Epithelial cell of esophagus (primary cell): ENCODE measurements around the gene ARHGEF6.
"Not testable (repeated sequence)": the region's sequence is repeated elsewhere in the genome, so short reads cannot be mapped to it uniquely, and the experiment has no call there.

Source experiments
- DNase-seq: peaks from one replicate; pipeline ENCODE4 v3.0.0; 2010; ENCODE audit warnings: low read depth
- H3K4me3 ChIP-seq: 2 replicates; pipeline ENCODE4 v1.5.1; 2011; ENCODE audit warnings: mild to moderate bottlenecking, low read length, control low read depth
- TF ChIP-seq, protein P1 (sequence below): IDR thresholded peaks from 2 replicates; pipeline ENCODE4 v1.5.1; 2011; ENCODE audit warnings: low read depth, mild to moderate bottlenecking, low read length, control low read depth, inconsistent platforms; ENCODE audit not compliant: insufficient read depth; ENCODE audit errors: missing control alignments

ARHGEF6 gene

DNA sequence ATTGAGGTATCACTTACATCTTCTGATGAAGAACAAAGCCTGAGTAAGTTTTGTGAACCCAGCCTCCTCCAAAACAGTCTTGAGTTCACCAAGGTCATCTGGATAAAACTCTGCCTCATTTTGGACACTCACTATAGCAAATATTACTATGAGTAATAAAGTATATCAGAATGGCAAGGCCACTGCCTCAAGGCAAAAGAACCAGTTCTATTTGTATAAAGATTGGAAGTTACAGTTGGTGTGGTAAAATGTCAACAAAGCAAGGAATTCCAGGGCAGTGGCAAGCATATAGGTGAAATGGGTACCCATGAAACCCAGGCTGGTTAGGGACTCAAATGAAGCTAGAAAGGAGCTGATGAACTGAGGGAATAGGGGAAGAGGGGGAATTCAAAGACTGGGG is 2.4 kb upstream of the ARHGEF6 start:
- DNase-seq, result peak; percentile 34
- TF ChIP-seq, protein P1, sequence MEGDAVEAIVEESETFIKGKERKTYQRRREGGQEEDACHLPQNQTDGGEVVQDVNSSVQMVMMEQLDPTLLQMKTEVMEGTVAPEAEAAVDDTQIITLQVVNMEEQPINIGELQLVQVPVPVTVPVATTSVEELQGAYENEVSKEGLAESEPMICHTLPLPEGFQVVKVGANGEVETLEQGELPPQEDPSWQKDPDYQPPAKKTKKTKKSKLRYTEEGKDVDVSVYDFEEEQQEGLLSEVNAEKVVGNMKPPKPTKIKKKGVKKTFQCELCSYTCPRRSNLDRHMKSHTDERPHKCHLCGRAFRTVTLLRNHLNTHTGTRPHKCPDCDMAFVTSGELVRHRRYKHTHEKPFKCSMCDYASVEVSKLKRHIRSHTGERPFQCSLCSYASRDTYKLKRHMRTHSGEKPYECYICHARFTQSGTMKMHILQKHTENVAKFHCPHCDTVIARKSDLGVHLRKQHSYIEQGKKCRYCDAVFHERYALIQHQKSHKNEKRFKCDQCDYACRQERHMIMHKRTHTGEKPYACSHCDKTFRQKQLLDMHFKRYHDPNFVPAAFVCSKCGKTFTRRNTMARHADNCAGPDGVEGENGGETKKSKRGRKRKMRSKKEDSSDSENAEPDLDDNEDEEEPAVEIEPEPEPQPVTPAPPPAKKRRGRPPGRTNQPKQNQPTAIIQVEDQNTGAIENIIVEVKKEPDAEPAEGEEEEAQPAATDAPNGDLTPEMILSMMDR, result no peak
- no peak overlapping the region for H3K4me3 ChIP-seq

DNA sequence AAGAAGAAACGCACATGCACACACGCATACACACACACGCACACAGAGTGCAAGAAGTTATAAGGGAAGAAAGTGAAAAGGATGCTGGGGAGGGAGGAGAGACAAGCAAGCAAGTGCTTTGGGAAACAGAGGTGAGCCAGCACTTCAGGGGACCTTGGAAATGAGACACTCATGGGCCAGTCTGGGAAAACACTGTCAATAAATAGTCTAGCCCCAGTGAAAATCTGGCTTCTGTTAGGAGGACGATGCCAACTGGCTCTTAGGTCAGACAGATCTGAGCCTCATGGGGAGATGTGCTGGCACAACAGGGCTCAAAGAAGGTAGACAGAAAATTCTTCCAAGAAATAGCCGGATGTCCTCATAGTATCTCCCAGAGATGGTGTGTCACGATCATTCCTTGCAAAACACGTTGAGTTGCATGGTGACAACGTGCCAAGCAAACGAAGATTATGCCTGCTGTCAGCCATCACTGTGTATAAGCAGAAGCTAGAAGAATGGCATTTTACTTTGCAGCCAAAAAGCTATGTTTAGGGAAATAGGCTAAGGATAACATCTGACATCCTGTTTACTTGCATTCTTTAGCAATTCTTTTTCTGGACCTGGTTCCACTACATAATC is 557 bp upstream of the ARHGEF6 start:
- H3K4me3 ChIP-seq, result no peak overlapping the region
- TF ChIP-seq, protein P1, result no peak
- no peak for DNase-seq

- H3K4me3 ChIP-seq, result no peak overlapping the region
- TF ChIP-seq, protein P1, result no peak
- no peak for DNase-seq
Measured at GRCh38 chrX:136780241-136780640, 491 bp downstream of the ARHGEF6 start.

GRCh38 chrX:136779346-136779781 is 1.4 kb downstream of the ARHGEF6 start:
- H3K4me3 ChIP-seq, result no peak overlapping the region
- DNase-seq, result no peak
- TF ChIP-seq, protein P1, result no peak

DNA sequence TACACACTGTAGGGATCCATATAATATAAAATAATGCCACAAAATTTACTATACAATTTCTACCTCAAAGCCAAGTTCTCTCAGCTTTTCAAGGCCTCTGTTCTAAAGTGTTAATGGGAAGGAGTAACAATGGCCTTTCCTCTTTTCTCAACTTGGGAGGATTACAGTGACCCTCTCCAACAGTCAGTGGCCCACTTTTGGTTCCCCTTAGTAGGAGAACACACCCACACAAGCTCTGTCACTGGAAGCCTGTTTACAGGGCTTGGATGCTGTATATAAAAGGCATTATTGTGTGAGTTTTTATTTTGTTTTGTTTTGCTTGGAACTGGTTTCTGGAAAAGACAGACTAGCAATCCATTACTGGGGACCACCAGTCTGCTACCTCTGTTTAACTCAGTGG is 1.8 kb downstream of the ARHGEF6 start:
- no peak overlapping the region for H3K4me3 ChIP-seq
- TF ChIP-seq, protein P1, result no peak
- DNase-seq, result no peak

DNA sequence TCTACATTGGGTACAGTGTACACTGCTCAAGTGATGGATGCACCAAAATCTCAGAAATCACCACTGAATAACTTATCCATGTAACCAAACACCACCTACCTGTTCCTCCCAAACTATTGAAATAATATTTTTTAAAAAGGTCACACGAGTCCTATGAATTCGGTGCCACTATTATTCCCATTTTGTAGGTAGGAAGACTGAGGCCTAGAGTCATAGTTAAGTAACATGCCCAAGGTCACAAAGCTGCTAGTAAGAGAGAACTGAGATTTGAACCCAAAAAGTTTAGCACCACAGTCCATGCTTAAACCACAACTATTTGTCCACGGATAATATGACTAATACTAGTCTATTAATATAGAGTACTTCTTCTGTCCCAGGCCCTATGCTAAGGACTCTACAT is 2.7 kb downstream of the ARHGEF6 start:
- no peak for DNase-seq
- TF ChIP-seq, protein P1, result no peak
- no peak overlapping the region for H3K4me3 ChIP-seq

GRCh38 chrX:136773648-136774047 is 7.1 kb downstream of the ARHGEF6 start:
- H3K4me3 ChIP-seq, result no peak overlapping the region
- DNase-seq, result no peak
- TF ChIP-seq, protein P1, result no peak

- not testable (repeated sequence) for H3K4me3 ChIP-seq, DNase-seq
Measured at GRCh38 chrX:136771869-136772268, 8.9 kb downstream of the ARHGEF6 start.
